H9 (cell line): ENCODE data around the gene ENG. TPM values are rescaled to one million over a fixed set of nuclear protein-coding genes. Genes with fewer than 3 reads are reported as not detected.

Experiments
- DNase-seq: peaks from one replicate; pipeline ENCODE4 v3.0.0-alpha.2; 2017
- H2AFZ ChIP-seq: one replicate; pipeline ENCODE4 v1.6.1; 2013; ENCODE audit warnings: mild to moderate bottlenecking, low read length, control low read depth, moderate library complexity
- H2AK5ac ChIP-seq: 2 replicates; pipeline ENCODE4 v1.6.1; 2013; ENCODE audit warnings: low read length, control low read depth, mixed read lengths; ENCODE audit not compliant: insufficient read length
- H2BK120ac ChIP-seq: one replicate; pipeline ENCODE4 v1.6.1; 2013; ENCODE audit warnings: low read depth, mild to moderate bottlenecking, low read length, control low read depth, inconsistent platforms; ENCODE audit not compliant: poor library complexity, severe bottlenecking
- H2BK12ac ChIP-seq: 2 replicates; pipeline ENCODE4 v1.6.1; 2013; ENCODE audit warnings: low read length, control low read depth, mixed read lengths, low read depth; ENCODE audit not compliant: insufficient read length
- H2BK15ac ChIP-seq: 2 replicates; pipeline ENCODE4 v1.6.1; 2013; ENCODE audit warnings: low read depth, low read length, control low read depth
- H2BK20ac ChIP-seq: one replicate; pipeline ENCODE4 v1.6.1; 2013; ENCODE audit warnings: low read depth, mild to moderate bottlenecking, low read length, control low read depth, inconsistent platforms; ENCODE audit not compliant: poor library complexity, severe bottlenecking
- H2BK5ac ChIP-seq: 2 replicates; pipeline ENCODE4 v1.6.1; 2013; ENCODE audit warnings: low read length, control low read depth, mixed read lengths; ENCODE audit not compliant: insufficient read length
- H3K14ac ChIP-seq: 2 replicates; pipeline ENCODE4 v1.6.1; 2013; ENCODE audit warnings: low read length, control low read depth; ENCODE audit not compliant: insufficient read depth
- H3K18ac ChIP-seq: 2 replicates; pipeline ENCODE4 v1.6.1; 2013; ENCODE audit warnings: low read depth, mild to moderate bottlenecking, mixed read lengths, low read length, control low read depth; ENCODE audit not compliant: insufficient read length
- H3K23ac ChIP-seq: 2 replicates; pipeline ENCODE4 v1.6.1; 2013; ENCODE audit warnings: low read length, control low read depth, mixed read lengths, low read depth; ENCODE audit not compliant: insufficient read length
- H3K23me2 ChIP-seq: 2 replicates; pipeline ENCODE4 v1.6.1; 2013; ENCODE audit warnings: low read depth, mild to moderate bottlenecking, mixed read lengths, low read length, control low read depth; ENCODE audit not compliant: insufficient read length, poor library complexity, severe bottlenecking
- H3K27ac ChIP-seq: 2 replicates; pipeline ENCODE4 v1.5.1; 2013; ENCODE audit warnings: low read length, control low read depth, mixed read lengths, low read depth; ENCODE audit not compliant: insufficient read length
- H3K27me3 ChIP-seq: 2 replicates; pipeline ENCODE4 v1.6.1; 2013; ENCODE audit warnings: low read length, control low read depth, inconsistent platforms; ENCODE audit not compliant: insufficient read depth
- H3K4ac ChIP-seq: 2 replicates; pipeline ENCODE4 v1.6.1; 2013; ENCODE audit warnings: low read depth, mild to moderate bottlenecking, control low read depth, inconsistent platforms, low read length, moderate library complexity
- H3K4me1 ChIP-seq: 2 replicates; pipeline ENCODE4 v1.6.1; 2013; ENCODE audit warnings: low read length, control low read depth, inconsistent platforms; ENCODE audit not compliant: insufficient read depth
- H3K4me2 ChIP-seq: 2 replicates; pipeline ENCODE4 v1.6.1; 2013; ENCODE audit warnings: low read length, control low read depth, mixed read lengths; ENCODE audit not compliant: insufficient read length, insufficient read depth
- H3K56ac ChIP-seq: 2 replicates; pipeline ENCODE4 v1.6.1; 2013; ENCODE audit warnings: low read depth, mild to moderate bottlenecking, mixed read lengths, low read length, control low read depth; ENCODE audit not compliant: insufficient read length
- H3K79me1 ChIP-seq: 2 replicates; pipeline ENCODE4 v1.6.1; 2013; ENCODE audit warnings: low read depth, mild to moderate bottlenecking, moderate library complexity, low read length, control low read depth, inconsistent platforms; ENCODE audit not compliant: insufficient read depth, poor library complexity, severe bottlenecking
- H3K79me2 ChIP-seq: 2 replicates; pipeline ENCODE4 v1.6.1; 2013; ENCODE audit warnings: low read length, control low read depth, inconsistent platforms; ENCODE audit not compliant: insufficient read depth
- H3K9ac ChIP-seq: 2 replicates; pipeline ENCODE4 v1.6.1; 2013; ENCODE audit warnings: low read length, control low read depth, mixed read lengths; ENCODE audit not compliant: insufficient read length; ENCODE audit errors: extremely low read depth
- H3K9me3 ChIP-seq: one replicate; pipeline ENCODE4 v1.6.1; 2013; ENCODE audit warnings: low read depth, low read length, inconsistent platforms; ENCODE audit not compliant: control insufficient read depth
- H3T11ph ChIP-seq: one replicate; pipeline ENCODE4 v1.6.1; 2013; ENCODE audit warnings: mild to moderate bottlenecking, low read length, control low read depth, inconsistent platforms
- H4K20me1 ChIP-seq: one replicate; pipeline ENCODE4 v1.6.1; 2013; ENCODE audit not compliant: control insufficient read depth, insufficient read length, insufficient read depth
- H4K5ac ChIP-seq: 2 replicates; pipeline ENCODE4 v1.6.1; 2013; ENCODE audit warnings: low read depth, mild to moderate bottlenecking, mixed read lengths, low read length, control low read depth; ENCODE audit not compliant: insufficient read length
- H4K8ac ChIP-seq: replicated peaks from 2 replicates; pipeline ENCODE4 v1.6.1; 2013; ENCODE audit warnings: low read length, control low read depth, mixed read lengths, low read depth; ENCODE audit not compliant: insufficient read length
- H4K91ac ChIP-seq: 2 replicates; pipeline ENCODE4 v1.6.1; 2013; ENCODE audit warnings: low read depth, mild to moderate bottlenecking, moderate library complexity, mixed read lengths, low read length, control low read depth; ENCODE audit not compliant: insufficient read length
- H3K27ac Mint-ChIP-seq, 3 experiments: 2 replicates in 2 of 3; 3 replicates in 1 of 3; pipeline ENCODE4 v1.8.0; 2020 to 2021; ENCODE audit warnings: mixed read lengths in 3 of 3, mild to moderate bottlenecking in 1 of 3, moderate library complexity in 1 of 3
- H3K27me3 Mint-ChIP-seq: 2 replicates; pipeline ENCODE4 v1.8.0; 2021; ENCODE audit warnings: low read depth, mild to moderate bottlenecking, moderate library complexity, mixed read lengths
- H3K36me3 Mint-ChIP-seq, 3 experiments: 2 replicates in 2 of 3; 3 replicates in 1 of 3; pipeline ENCODE4 v1.8.0; 2020 to 2021; ENCODE audit warnings: low read depth in 3 of 3, mixed read lengths in 3 of 3; ENCODE audit not compliant: insufficient read depth in 1 of 3
- H3K4me1 Mint-ChIP-seq, 2 experiments: 2 replicates each; pipeline ENCODE4 v1.8.0; 2020; ENCODE audit warnings: mixed read lengths in 2 of 2
- H3K4me3 Mint-ChIP-seq, 2 experiments: 2 replicates in 1 of 2; 3 replicates in 1 of 2; pipeline ENCODE4 v1.8.0; 2020 to 2021; ENCODE audit warnings: mild to moderate bottlenecking in 2 of 2, mixed read lengths in 2 of 2, moderate library complexity in 1 of 2
- H3K9me3 Mint-ChIP-seq, 2 experiments: 2 replicates in 1 of 2; 3 replicates in 1 of 2; pipeline ENCODE4 v1.8.0; 2020; ENCODE audit warnings: mild to moderate bottlenecking in 2 of 2, mixed read lengths in 2 of 2, moderate library complexity in 1 of 2
- WGBS: extraction: QIAGEN DNeasy Blood & Tissue Kit; methylation state at CpG from one replicate; pipeline ENCODE4 v1.1.7; 2013; ENCODE audit warnings: missing lambda C conversion rate, low lambda C conversion rate, mixed read lengths; ENCODE audit not compliant: insufficient read length; ENCODE audit errors: extremely low coverage; 5-methylcytosine and 5-hydroxymethylcytosine counted together
- total RNA-seq: library from RNA; stranded (reverse); gene quantifications from 2 replicates; pipeline ENCODE4 v1.2.1, GENCODE V29; 2021
- TF ChIP-seq, protein P1 (sequence below): fragments of 200-600 bp; sonication (generic); conservative IDR thresholded peaks from 3 replicates; pipeline ENCODE4 v1.8.0; 2021; ENCODE audit warnings: antibody characterized with exemption, mild to moderate bottlenecking

The ENG gene
- total RNA-seq, 1 experiment from 2014 or later: 2.1 TPM

DNA sequence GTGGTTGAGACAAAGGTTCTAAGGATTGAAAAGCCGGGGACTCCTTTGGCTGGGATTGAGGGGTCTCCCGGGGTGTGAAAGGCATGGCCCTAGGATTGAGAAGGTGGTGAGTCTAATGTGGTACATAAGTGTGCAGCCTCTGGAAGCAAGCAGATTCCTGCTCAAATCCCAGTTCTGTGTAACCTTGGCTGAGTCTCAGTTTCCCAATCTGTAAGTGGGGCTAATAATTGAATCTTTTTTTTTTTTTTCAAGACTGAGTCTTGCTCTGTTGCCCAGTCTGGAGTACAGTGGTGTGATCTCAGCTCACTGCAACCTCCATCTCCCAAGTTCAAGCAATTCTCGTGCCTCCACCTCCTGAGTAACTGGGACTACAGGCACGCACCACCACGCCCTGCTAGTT, 81.9 kb downstream of the ENG start:
- DNase-seq: no peak
- Histone ChIP-seq H4K20me1 (no peaks in the 10 kb centered on the region), H2BK120ac (no peak overlapping the region), H3K9me3 (no peaks in the 10 kb centered on the region), H2BK20ac (no peak overlapping the region), H2BK12ac (no peak overlapping the region), H2AK5ac (no peak overlapping the region), H3K56ac (no peak overlapping the region), H3K9ac (no peak overlapping the region), H3K23me2 (peaks cover 8% of the 10 kb centered on the region), H3K18ac (no peak overlapping the region), H4K91ac (no peak overlapping the region), H3K79me2 (no peaks in the 10 kb centered on the region), H3K79me1 (no peaks in the 10 kb centered on the region), H3K27ac (no peak overlapping the region), H3T11ph (no peak overlapping the region), H2AFZ (no peak overlapping the region), H2BK15ac (no peak overlapping the region), H3K4me2 (no peak overlapping the region), H4K8ac (no peak overlapping the region), H3K4ac (no peak overlapping the region), H3K27me3 (no peaks in the 10 kb centered on the region), H2BK5ac (no peak overlapping the region), H3K23ac (no peak overlapping the region), H3K4me1 (peaks cover 8% of the 10 kb centered on the region), H3K14ac (no peak overlapping the region), H4K5ac (no peak overlapping the region)
- Mint-ChIP-seq H3K27ac (no peak overlapping the region), H3K4me3 (no peak overlapping the region), H3K4me1 (peaks cover 30 to 40% of the 10 kb centered on the region in 2 experiments), H3K27me3 (peaks cover 6% of the 10 kb centered on the region), H3K9me3 (no peaks in the 10 kb centered on the region), H3K36me3 (no peaks in the 10 kb centered on the region)
- whole genome bisulfite sequencing: no CpG with 5 or more reads among the region's 5 CpGs
- TF ChIP-seq, protein P1, sequence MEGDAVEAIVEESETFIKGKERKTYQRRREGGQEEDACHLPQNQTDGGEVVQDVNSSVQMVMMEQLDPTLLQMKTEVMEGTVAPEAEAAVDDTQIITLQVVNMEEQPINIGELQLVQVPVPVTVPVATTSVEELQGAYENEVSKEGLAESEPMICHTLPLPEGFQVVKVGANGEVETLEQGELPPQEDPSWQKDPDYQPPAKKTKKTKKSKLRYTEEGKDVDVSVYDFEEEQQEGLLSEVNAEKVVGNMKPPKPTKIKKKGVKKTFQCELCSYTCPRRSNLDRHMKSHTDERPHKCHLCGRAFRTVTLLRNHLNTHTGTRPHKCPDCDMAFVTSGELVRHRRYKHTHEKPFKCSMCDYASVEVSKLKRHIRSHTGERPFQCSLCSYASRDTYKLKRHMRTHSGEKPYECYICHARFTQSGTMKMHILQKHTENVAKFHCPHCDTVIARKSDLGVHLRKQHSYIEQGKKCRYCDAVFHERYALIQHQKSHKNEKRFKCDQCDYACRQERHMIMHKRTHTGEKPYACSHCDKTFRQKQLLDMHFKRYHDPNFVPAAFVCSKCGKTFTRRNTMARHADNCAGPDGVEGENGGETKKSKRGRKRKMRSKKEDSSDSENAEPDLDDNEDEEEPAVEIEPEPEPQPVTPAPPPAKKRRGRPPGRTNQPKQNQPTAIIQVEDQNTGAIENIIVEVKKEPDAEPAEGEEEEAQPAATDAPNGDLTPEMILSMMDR: no peak
